CD4-positive, alpha-beta memory T cell (primary cell): ENCODE data around the gene RAB27A. TPM values are rescaled to one million over a fixed set of nuclear protein-coding genes. Genes with fewer than 3 reads are reported as not detected.
"Not testable (repeated sequence)": the region's sequence is repeated elsewhere in the genome, so short reads cannot be mapped to it uniquely, and the experiment has no call there.

ENCODE experiments used
- CTCF ChIA-PET: fragments of 350-600 bp; sonication (Branson Sonifier 250); formaldehyde crosslinking; loops from one replicate; lab custom pipeline; 2021; ENCODE audit warnings: inconsistent platforms; ENCODE audit not compliant: partially characterized antibody; lab: Charles Lee
- POLR2A ChIA-PET: fragments of 350-600 bp; sonication (Branson Sonifier 250); formaldehyde crosslinking; loops from one replicate; lab custom pipeline; 2021; ENCODE audit not compliant: partially characterized antibody; lab: Charles Lee
- DNase-seq, 5 donors: peaks; one replicate each; pipeline versions ENCODE4 v3.0.0 to v3.0.0-alpha.2; 2020 to 2022; ENCODE audit warnings: mixed read lengths in 1 of 5
- H3K27ac ChIP-seq: one replicate; pipeline ENCODE4 v1.7.0; 2013; ENCODE audit warnings: low read depth, low read length
- H3K27me3 ChIP-seq: 2 replicates; pipeline ENCODE4 v1.7.0; 2013; ENCODE audit warnings: mild to moderate bottlenecking, low read length, moderate library complexity; ENCODE audit not compliant: insufficient read depth
- H3K36me3 ChIP-seq: 2 replicates; pipeline ENCODE4 v1.7.0; 2013; ENCODE audit warnings: mild to moderate bottlenecking, low read length, moderate library complexity; ENCODE audit not compliant: insufficient read depth
- H3K4me1 ChIP-seq: 2 replicates; pipeline ENCODE4 v1.7.0; 2013; ENCODE audit warnings: mild to moderate bottlenecking, low read length, moderate library complexity; ENCODE audit not compliant: insufficient read depth
- H3K4me3 ChIP-seq, 2 donors: one replicate each; pipeline ENCODE4 v1.7.0; 2013; ENCODE audit warnings: low read length in 2 of 2, mild to moderate bottlenecking in 1 of 2
- H3K9me3 ChIP-seq, 2 donors: one replicate each; pipeline ENCODE4 v1.7.0; 2013; ENCODE audit warnings: low read length in 2 of 2, control low read depth in 1 of 2; ENCODE audit not compliant: control insufficient read depth in 1 of 2
- H3K27ac Mint-ChIP-seq, 7 donors: one replicate each; pipeline ENCODE4 v1.8.0; 2020 to 2021; ENCODE audit warnings: mixed read lengths in 7 of 7, mild to moderate bottlenecking in 6 of 7, inconsistent platforms in 3 of 7, moderate library complexity in 3 of 7
- H3K27me3 Mint-ChIP-seq, 2 donors: one replicate each; pipeline ENCODE4 v1.8.0; 2020 to 2021; ENCODE audit warnings: mixed read lengths in 2 of 2
- H3K36me3 Mint-ChIP-seq, 2 donors: one replicate each; pipeline ENCODE4 v1.8.0; 2020 to 2021; ENCODE audit warnings: mixed read lengths in 2 of 2, inconsistent platforms in 1 of 2, mild to moderate bottlenecking in 1 of 2
- H3K4me1 Mint-ChIP-seq, 4 donors: one replicate each; pipeline ENCODE4 v1.8.0; 2020 to 2021; ENCODE audit warnings: mixed read lengths in 4 of 4, mild to moderate bottlenecking in 1 of 4
- H3K4me3 Mint-ChIP-seq, 8 donors: one replicate each; pipeline ENCODE4 v1.8.0; 2020 to 2021; ENCODE audit warnings: mixed read lengths in 8 of 8, mild to moderate bottlenecking in 7 of 8, moderate library complexity in 6 of 8, inconsistent platforms in 3 of 8
- H3K9me3 Mint-ChIP-seq, 8 donors: one replicate each; pipeline ENCODE4 v1.8.0; 2020 to 2021; ENCODE audit warnings: mixed read lengths in 8 of 8, mild to moderate bottlenecking in 5 of 8, inconsistent platforms in 3 of 8, moderate library complexity in 1 of 8
- intact Hi-C: fragments of 100-400 bp; cut with micrococcal nuclease; formaldehyde crosslinking; loops from one replicate; pipeline ENCODE4 v1.15.1; 2023
- polyA plus RNA-seq, 2 donors: library from polyadenylated mRNA; unstranded; fragments of 300-500 nt; fragmentation: Illumina TruSeq; gene quantifications; one replicate each; pipeline ENCODE4 v1.2.3, GENCODE V29; 2021
- total RNA-seq, 2 experiments: library from RNA; stranded (reverse); gene quantifications; one replicate each; pipeline ENCODE4 v1.2.3, GENCODE V29; 2021

The RAB27A gene
- total and polyA plus RNA-seq, 4 experiments from 2014 or later: 44.6 to 55.7 (median 52.3) TPM

DNA sequence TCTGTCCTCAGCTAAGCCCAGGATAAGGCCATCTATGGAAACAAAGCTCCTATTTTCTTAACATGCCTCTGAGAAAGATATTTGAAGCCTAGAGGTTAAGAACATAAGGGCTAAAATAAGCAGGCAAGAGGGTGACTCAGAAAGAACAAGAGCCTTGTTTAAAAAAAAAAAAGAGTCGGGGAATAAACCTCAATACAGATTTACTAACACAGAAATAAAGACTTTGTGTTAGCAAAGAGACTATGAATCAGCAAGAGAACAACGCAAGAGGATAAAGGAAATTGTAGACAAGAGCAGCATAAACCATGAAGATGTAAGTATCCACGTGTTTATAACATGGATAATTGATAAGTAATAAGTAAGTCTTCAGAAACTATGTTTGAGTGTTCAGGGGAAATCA lies 36.0 kb downstream of the RAB27A start:
- H3K27ac Mint-ChIP-seq: peak overlapping the region in 4 of 7 donors; percentile 3 to 55 (median 42)
- Histone ChIP-seq H3K4me3 (no peak overlapping the region), H3K4me1 (peaks cover 73% of the 10 kb centered on the region), H3K27ac (no peak overlapping the region), H3K27me3 (no peaks in the 10 kb centered on the region), H3K36me3 (no peaks in the 10 kb centered on the region), H3K9me3 (no peaks in the 10 kb centered on the region)
- H3K4me1 Mint-ChIP-seq: peaks cover 59 to 74% (median 68%) of the 10 kb centered on the region in 4 donors
- ChIA-PET POLR2A (interaction anchor here (1.3 to 6.9 kb wide), 3 partner anchors 15 to 24 kb away, joined by 4 to 47 read pairs (median 5); no protein-coding TSS in a partner anchor), CTCF (interaction anchor here (1.5 to 1.9 kb wide), 2 partner anchors 10 to 16 kb away, joined by 3 to 5 read pairs; no protein-coding TSS in a partner anchor)
- no peak for DNase-seq
- intact Hi-C loops: no loop called here
- peak overlapping the region in 3 of 8 donors; percentile 5 to 59 (median 7) for H3K4me3 Mint-ChIP-seq
- no peaks in the 10 kb centered on the region for H3K27me3 Mint-ChIP-seq
- H3K9me3 Mint-ChIP-seq: no peaks in the 10 kb centered on the region
- H3K36me3 Mint-ChIP-seq: peaks cover 6 to 10% of the 10 kb centered on the region in 2 donors

DNA sequence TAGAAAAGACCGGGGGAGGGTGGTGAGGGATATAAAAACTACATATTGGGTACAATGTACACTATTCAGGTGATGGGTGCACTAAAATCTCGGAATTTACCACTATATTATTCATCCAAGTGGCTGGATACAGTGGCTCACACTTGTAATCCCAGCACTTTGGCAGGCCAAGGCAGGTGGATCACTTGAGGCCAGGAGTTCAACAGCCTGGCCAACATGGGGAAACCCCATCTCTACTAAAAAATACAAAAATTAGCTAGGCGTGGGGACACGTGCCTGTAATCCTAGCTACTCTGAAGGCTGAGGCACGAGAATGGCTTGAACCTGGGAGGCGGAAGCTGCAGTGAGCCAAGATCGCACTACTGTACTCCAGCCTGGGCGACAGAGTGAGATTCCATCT lies 37.4 kb downstream of the RAB27A start:
- H3K9me3 ChIP-seq, H3K9me3 Mint-ChIP-seq, H3K27me3 Mint-ChIP-seq, DNase-seq, H3K36me3 ChIP-seq, intact Hi-C loops, H3K27ac ChIP-seq, H3K27me3 ChIP-seq, H3K4me3 ChIP-seq: not testable (repeated sequence)
- Mint-ChIP-seq H3K4me1 (peaks cover 60 to 73% (median 67%) of the 10 kb centered on the region in 4 donors), H3K4me3 (peak overlapping the region in 2 of 8 donors; percentile 3 to 14), H3K36me3 (peaks cover 14 to 17% of the 10 kb centered on the region in 2 donors), H3K27ac (peak overlapping the region in 5 of 7 donors; percentile 3 to 89 (median 62))
- POLR2A ChIA-PET: interaction anchor here (1.7 to 6.9 kb wide), 2 partner anchors 16 to 19 kb away, joined by 5 to 47 read pairs; no protein-coding TSS in a partner anchor
- H3K4me1 ChIP-seq: peaks cover 72% of the 10 kb centered on the region
- CTCF ChIA-PET: interaction anchor here (1.0 to 1.9 kb wide), 3 partner anchors 39 to 40 kb away, joined by 3 to 7 read pairs (median 4); no protein-coding TSS in a partner anchor

DNA sequence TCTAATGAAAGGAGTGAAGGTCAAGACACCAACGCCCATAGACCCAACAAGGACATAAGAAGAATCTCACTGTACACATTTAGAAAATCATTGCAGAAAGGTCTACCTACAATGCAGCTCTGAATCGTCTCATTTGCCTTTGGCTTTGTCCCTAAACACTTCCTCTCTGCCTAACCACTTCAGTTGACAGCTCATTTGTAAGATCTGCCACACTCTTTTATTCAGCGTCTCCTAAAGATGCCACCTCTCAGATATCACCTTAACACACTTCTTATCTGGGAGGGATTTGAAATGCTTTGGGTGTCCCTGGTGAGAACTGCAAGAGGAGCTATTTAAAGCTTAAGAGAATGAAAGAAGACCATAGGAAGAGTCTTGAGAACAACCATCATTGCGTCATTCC lies 38.7 kb downstream of the RAB27A start:
- no peak for DNase-seq
- ChIA-PET CTCF (interaction anchor here (0.6 to 1.9 kb wide), 10 partner anchors 10 to 42 kb away, joined by 3 to 7 read pairs (median 3); no protein-coding TSS in a partner anchor), POLR2A (interaction anchor here (1.6 to 6.9 kb wide), 2 partner anchors 17 to 31 kb away, joined by 6 to 47 read pairs; no protein-coding TSS in a partner anchor)
- no peaks in the 10 kb centered on the region for H3K27me3 Mint-ChIP-seq
- H3K27ac Mint-ChIP-seq: peak overlapping the region; percentile 7 to 89 (median 65)
- H3K36me3 Mint-ChIP-seq: peaks cover 15 to 17% of the 10 kb centered on the region in 2 donors
- H3K27me3 ChIP-seq: no peaks in the 10 kb centered on the region
- H3K36me3 ChIP-seq: no peaks in the 10 kb centered on the region
- peaks cover 65% of the 10 kb centered on the region for H3K4me1 ChIP-seq
- H3K9me3 ChIP-seq: no peaks in the 10 kb centered on the region
- peaks cover 0 to 1% (median 0%) of the 10 kb centered on the region in 8 donors for H3K9me3 Mint-ChIP-seq
- peak overlapping the region in 5 of 8 donors; percentile 4 to 66 (median 8) for H3K4me3 Mint-ChIP-seq
- no peak overlapping the region for H3K4me3 ChIP-seq
- H3K4me1 Mint-ChIP-seq: peaks cover 50 to 73% (median 60%) of the 10 kb centered on the region in 4 donors
- no peak overlapping the region for H3K27ac ChIP-seq
- intact Hi-C loops: loop anchor here (2.0 kb wide), 1 partner anchor 26 kb away; no protein-coding TSS in a partner anchor

DNA sequence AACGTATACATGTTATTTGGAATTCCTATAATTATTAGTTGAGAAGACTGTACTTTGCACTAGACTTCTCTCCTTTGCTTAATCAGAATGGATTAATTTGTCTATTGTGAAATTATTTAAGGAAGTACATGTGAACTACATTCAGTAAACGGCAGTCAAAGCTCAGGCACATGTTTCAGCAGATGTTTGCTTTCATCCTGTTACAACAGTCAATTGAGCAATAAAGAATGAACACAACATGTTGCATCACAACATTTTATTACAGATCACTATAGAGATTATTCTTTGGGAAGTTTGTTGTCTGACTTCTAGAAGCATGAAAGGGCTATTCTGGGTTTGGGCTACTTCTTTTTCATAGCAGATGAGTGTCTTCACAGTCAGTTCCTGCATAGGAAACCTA lies 39.2 kb downstream of the RAB27A start:
- H3K4me3 Mint-ChIP-seq: peak overlapping the region in 5 of 8 donors; percentile 4 to 66 (median 8)

DNA sequence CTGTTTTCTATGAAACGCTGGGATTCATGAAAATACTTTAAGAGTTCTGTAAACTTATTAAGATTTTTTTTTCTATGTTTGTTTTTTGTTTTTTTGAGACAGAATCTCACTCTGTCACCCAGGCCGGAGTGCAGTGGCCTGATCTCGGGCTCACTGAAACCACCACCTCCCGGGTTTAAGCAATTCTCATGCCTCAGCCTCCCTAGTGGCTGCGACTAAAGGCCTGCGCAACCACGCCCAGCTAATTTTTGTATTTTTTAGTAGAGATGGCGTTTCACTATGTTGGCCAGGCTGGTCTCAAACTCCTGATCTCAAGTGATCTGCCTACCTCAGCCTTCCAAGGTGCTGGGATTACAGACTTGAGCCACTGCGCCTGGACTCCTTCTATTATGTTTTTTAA lies 39.7 kb downstream of the RAB27A start:
- not testable (repeated sequence) for H3K4me3 Mint-ChIP-seq, H3K27ac ChIP-seq, H3K27me3 ChIP-seq, DNase-seq, H3K9me3 Mint-ChIP-seq, H3K4me3 ChIP-seq, H3K9me3 ChIP-seq, H3K27me3 Mint-ChIP-seq, H3K36me3 ChIP-seq
- intact Hi-C loops: loop anchor here (2.0 kb wide), 1 partner anchor 25 kb away; no protein-coding TSS in a partner anchor
- Mint-ChIP-seq H3K27ac (peak overlapping the region in 1 of 7 donors; percentile 80), H3K36me3 (peaks cover 14 to 21% of the 10 kb centered on the region in 2 donors), H3K4me1 (peaks cover 43 to 70% (median 53%) of the 10 kb centered on the region in 4 donors)
- ChIA-PET POLR2A (interaction anchor here (6.9 kb wide), 1 partner anchor 18 kb away, joined by 47 read pairs; no protein-coding TSS in a partner anchor), CTCF (interaction anchor here (1.3 to 1.7 kb wide), 3 partner anchors 9 to 31 kb away, joined by 3 to 6 read pairs (median 3); no protein-coding TSS in a partner anchor)
- peaks cover 55% of the 10 kb centered on the region for H3K4me1 ChIP-seq

More for the DNA sequence above, 39.2 kb downstream of the RAB27A start:
- no peak overlapping the region for H3K27ac ChIP-seq
- no peak overlapping the region for H3K4me3 ChIP-seq
- Mint-ChIP-seq H3K4me1 (peaks cover 45 to 70% (median 55%) of the 10 kb centered on the region in 4 donors), H3K27me3 (no peaks in the 10 kb centered on the region), H3K27ac (peak overlapping the region; percentile 5 to 89 (median 65)), H3K36me3 (peaks cover 11 to 17% of the 10 kb centered on the region in 2 donors), H3K9me3 (peaks cover 0 to 1% (median 0%) of the 10 kb centered on the region in 8 donors)
- no peaks in the 10 kb centered on the region for H3K9me3 ChIP-seq
- H3K4me1 ChIP-seq: peaks cover 60% of the 10 kb centered on the region
- POLR2A ChIA-PET: interaction anchor here (1.6 to 6.9 kb wide), 2 partner anchors 18 to 32 kb away, joined by 6 to 47 read pairs; no protein-coding TSS in a partner anchor
- no peak for DNase-seq
- H3K27me3 ChIP-seq: no peaks in the 10 kb centered on the region
- no peaks in the 10 kb centered on the region for H3K36me3 ChIP-seq
- CTCF ChIA-PET: interaction anchor here (0.6 to 1.9 kb wide), 8 partner anchors 10 to 41 kb away, joined by 3 to 7 read pairs (median 3); no protein-coding TSS in a partner anchor
- intact Hi-C loops: loop anchor here (2.0 kb wide), 1 partner anchor 26 kb away; no protein-coding TSS in a partner anchor

DNA sequence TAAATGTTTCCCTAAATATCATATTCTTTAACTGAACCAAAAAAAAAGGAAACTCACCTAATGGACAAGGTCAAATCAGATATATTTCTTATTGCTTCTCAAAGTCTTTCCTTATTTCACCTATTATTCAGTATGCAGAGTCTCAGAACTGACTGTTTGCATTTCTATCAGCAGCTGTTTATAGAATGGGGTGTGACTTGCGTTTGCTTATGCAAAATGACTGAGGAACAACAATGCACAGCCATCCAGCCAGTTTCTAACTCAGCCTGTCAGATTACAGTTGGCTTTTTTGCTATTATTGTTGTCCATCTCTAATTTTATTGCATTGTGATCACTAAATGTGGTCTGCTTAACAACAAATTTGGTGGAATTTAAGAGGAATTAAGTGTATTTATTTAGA lies 40.7 kb downstream of the RAB27A start:
- ChIA-PET POLR2A (interaction anchor here (1.3 kb wide), 1 partner anchor 19 kb away, joined by 7 read pairs; no protein-coding TSS in a partner anchor), CTCF (interaction anchor here (0.7 kb wide), 1 partner anchor 9 kb away, joined by 3 read pairs; no protein-coding TSS in a partner anchor)
- Histone ChIP-seq H3K4me3 (no peak overlapping the region), H3K36me3 (no peaks in the 10 kb centered on the region), H3K27ac (no peak overlapping the region), H3K27me3 (no peaks in the 10 kb centered on the region), H3K4me1 (peaks cover 49% of the 10 kb centered on the region), H3K9me3 (no peaks in the 10 kb centered on the region)
- Mint-ChIP-seq H3K4me1 (peaks cover 40 to 72% (median 52%) of the 10 kb centered on the region in 4 donors), H3K36me3 (peaks cover 16 to 21% of the 10 kb centered on the region in 2 donors), H3K4me3 (no peak overlapping the region), H3K9me3 (peaks cover 0 to 1% (median 0%) of the 10 kb centered on the region in 8 donors), H3K27me3 (no peaks in the 10 kb centered on the region), H3K27ac (peak overlapping the region in 1 of 7 donors; percentile 35)
- intact Hi-C loops: no loop called here
- no peak for DNase-seq
